K562 (cell line): ENCODE measurements around the gene TBC1D12. TPM values are rescaled to one million over a fixed set of nuclear protein-coding genes. Genes with fewer than 3 reads are reported as not detected.
"Not testable (repeated sequence)": the region's sequence is repeated elsewhere in the genome, so short reads cannot be mapped to it uniquely, and the experiment has no call there.

Experiments
- ATAC-seq: fragments of 200-7000 bp; cut with Tn5 transposase; 3 replicates; pipeline ENCODE4 v1.9.1; 2020; ENCODE audit warnings: moderate library complexity
- BruUV-seq: library from RNA; stranded (reverse); fragments of 400-500 nt; replicated peaks from 2 replicates; lab custom pipeline; 2021; lab: Mats Ljungman, UMichigan
- CTCF ChIA-PET: fragments of 300-600 bp; formaldehyde crosslinking; extraction: SDS; loops from one replicate; lab custom pipeline; 2021; ENCODE audit warnings: low intra/inter-chr PET ratio; lab: Yijun Ruan, JAX
- POLR2A ChIA-PET: fragments of 300-600, 350-650 bp; sonication (Branson Sonifier 250); formaldehyde crosslinking; extraction: SDS; loops from one replicate; lab custom pipeline; 2021; ENCODE audit warnings: antibody characterized with exemption, inconsistent platforms; lab: Yijun Ruan, JAX
- DNase-seq, 4 experiments: peaks; one replicate each; pipeline versions ENCODE4 v3.0.0 to v3.0.0-alpha.2; 2011 to 2018; ENCODE audit warnings: low spot score in 3 of 4, mixed read lengths in 3 of 4; ENCODE audit errors: extremely low read depth in 1 of 4
- FAIRE-seq: peaks from 2 replicates; lab custom pipeline; 2011; peaks lifted over from hg19 to GRCh38; lab: Jason Lieb, UNC
- H2AFZ ChIP-seq: 2 replicates; pipeline ENCODE4 v1.6.0; 2011; ENCODE audit warnings: low read depth, low read length, control low read depth, inconsistent platforms
- H3K27ac ChIP-seq: fragments of 200-600 bp; 3 replicates; pipeline ENCODE4 v1.8.0; 2011; ENCODE audit warnings: low read depth, mild to moderate bottlenecking, control low read depth, inconsistent platforms, low read length, moderate library complexity, mixed read lengths; ENCODE audit errors: extremely low read depth
- H3K27me3 ChIP-seq, 2 experiments: fragments of 300-600 bp in 1 of 2; 2 replicates in 1 of 2; 3 replicates in 1 of 2; pipeline versions ENCODE4 v1.6.0 to v1.8.0; 2011; ENCODE audit warnings: inconsistent platforms in 2 of 2, low read length in 2 of 2, mild to moderate bottlenecking in 1 of 2, mixed read lengths in 1 of 2, moderate library complexity in 1 of 2; ENCODE audit not compliant: control insufficient read depth in 2 of 2, insufficient read depth in 2 of 2
- H3K36me3 ChIP-seq: fragments of 300-600 bp; 3 replicates; pipeline ENCODE4 v1.8.0; 2011; ENCODE audit warnings: mild to moderate bottlenecking, low read length, inconsistent platforms; ENCODE audit not compliant: control insufficient read depth, insufficient read depth
- H3K4me1 ChIP-seq, 2 experiments: fragments of 200-600 bp in 1 of 2; replicated peaks in 1 of 2; 2 replicates in 1 of 2; 3 replicates in 1 of 2; pipeline versions ENCODE4 v1.5.1 to v1.8.0; 2011; ENCODE audit warnings: inconsistent platforms in 2 of 2, low read length in 2 of 2, mild to moderate bottlenecking in 1 of 2, mixed read lengths in 1 of 2, moderate library complexity in 1 of 2; ENCODE audit not compliant: control insufficient read depth in 2 of 2, insufficient read depth in 2 of 2
- H3K4me2 ChIP-seq: 2 replicates; pipeline ENCODE4 v1.6.1; 2011; ENCODE audit warnings: low read length, control low read depth, inconsistent platforms, mixed read lengths; ENCODE audit not compliant: insufficient read depth
- H3K4me3 ChIP-seq: fragments of 200-600 bp; sonication (generic), shearing (Covaris generic); 2 replicates; pipeline ENCODE4 v1.5.1; 2016; ENCODE audit warnings: control low read depth, inconsistent platforms
- H3K79me2 ChIP-seq: fragments of 200-600 bp; 3 replicates; pipeline ENCODE4 v1.8.0; 2011; ENCODE audit warnings: low read length, inconsistent platforms; ENCODE audit not compliant: control insufficient read depth, insufficient read depth
- H3K9ac ChIP-seq, 2 experiments: 2 replicates each; pipeline versions ENCODE4 v1.6.0 to v1.6.1; 2011; ENCODE audit warnings: low read depth in 2 of 2, low read length in 2 of 2, control low read depth in 1 of 2, inconsistent platforms in 1 of 2, mild to moderate bottlenecking in 1 of 2, mixed read lengths in 1 of 2; ENCODE audit not compliant: insufficient read depth in 1 of 2
- H3K9me1 ChIP-seq: one replicate; pipeline ENCODE4 v1.6.0; 2011; ENCODE audit warnings: inconsistent platforms, mild to moderate bottlenecking, low read length, moderate library complexity; ENCODE audit not compliant: control insufficient read depth, insufficient read depth
- H3K9me3 ChIP-seq: replicated peaks from 2 replicates; pipeline ENCODE4 v1.5.1; 2011; ENCODE audit warnings: low read depth, low read length, inconsistent platforms; ENCODE audit not compliant: control insufficient read depth, insufficient read depth
- H4K20me1 ChIP-seq: replicated peaks from 2 replicates; pipeline ENCODE4 v1.6.1; 2011; ENCODE audit warnings: low read length, inconsistent platforms, mixed read lengths; ENCODE audit not compliant: control insufficient read depth, insufficient read depth
- BHLHE40 ChIP-seq: IDR thresholded peaks from 2 replicates; pipeline ENCODE4 v1.6.1; 2011; ENCODE audit warnings: low read length, improper control_type of control experiment
- SRSF3 ChIP-seq: fragments of 200-400 bp; formaldehyde crosslinking; IDR thresholded peaks from 2 replicates; pipeline ENCODE4 v1.6.1; 2016; ENCODE audit warnings: mild to moderate bottlenecking, low read length, moderate library complexity; ENCODE audit not compliant: insufficient read depth
- STAT5A ChIP-seq: IDR thresholded peaks from 2 replicates; pipeline ENCODE4 v1.6.1; 2012; ENCODE audit warnings: low read length, inconsistent platforms, borderline replicate concordance
- WGBS: fragments of 100-300 bp; shearing (Covaris generic); methylation state at CpG from one replicate; pipeline ENCODE4 v1.1.6; 2016; ENCODE audit warnings: low coverage, mixed read lengths; ENCODE audit not compliant: insufficient coverage; ENCODE audit errors: missing lambda C conversion rate; 5-methylcytosine and 5-hydroxymethylcytosine counted together
- in situ Hi-C: fragments of 300-500 bp; cut with MboI; formaldehyde crosslinking; loops from 4 replicates; pipeline ENCODE4 v1.15.0; 2018; ENCODE audit warnings: inconsistent platforms, mixed read lengths
- intact Hi-C: fragments of 100-400 bp; cut with micrococcal nuclease; formaldehyde crosslinking; loops from 2 replicates; pipeline ENCODE4 v1.14.2; 2022
- polyA plus RNA-seq, 8 experiments: library from polyadenylated mRNA; depleted of rRNA in 4 of 8; stranded (reverse) in 5 of 8; unstranded in 3 of 8; fragments of >200 nt; fragmentation: Nextera tagmentation in 2 of 8; fragmentation: Illumina TruSeq in 1 of 8; extraction: Ambion mirVana in 2 of 8; extraction: Trizol in 1 of 8; gene quantifications; 2 replicates each; pipeline versions ENCODE4 v1.2.1 to v1.2.3, GENCODE V29; 2011 to 2014; ENCODE audit warnings: inconsistent platforms in 1 of 8, missing spikeins in 1 of 8
- total RNA-seq, 7 experiments: library from RNA; depleted of rRNA in 6 of 7; stranded (reverse); fragments of >200 nt in 6 of 7; fragmentation: Illumina TruSeq in 2 of 7; extraction: Trizol in 2 of 7; gene quantifications; 2 replicates each; pipeline versions ENCODE4 v1.2.1 to v1.2.3, GENCODE V29; 2011 to 2021; ENCODE audit warnings: low replicate concordance in 1 of 7

The TBC1D12 gene
- total and polyA plus RNA-seq, 9 of the 15 experiments (the other 6 are each of a cell fraction or from before 2014, with no cell fraction given) = 2.1 to 6.7 (median 3.9) TPM

DNA sequence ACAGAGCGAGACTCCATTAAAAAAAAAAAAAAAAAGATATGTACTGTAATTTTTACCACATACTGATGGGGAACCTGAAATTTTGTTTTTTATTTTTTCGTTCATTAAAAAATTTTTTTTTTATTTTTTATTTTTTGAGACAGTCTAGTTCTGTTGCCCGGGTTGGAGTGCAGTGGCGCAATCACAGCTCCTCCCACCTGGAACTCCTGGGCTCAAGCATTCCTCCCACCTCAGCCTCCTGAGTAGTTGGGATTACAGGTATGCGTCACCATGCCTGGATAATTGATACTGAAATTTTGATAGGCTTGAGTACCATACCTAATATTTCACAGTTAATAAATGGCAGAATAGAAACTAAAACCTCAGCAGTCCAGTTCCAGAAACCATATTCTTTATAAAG is 122.4 kb downstream of the TBC1D12 start:
- ChIA-PET POLR2A (no interaction called here), CTCF (no interaction called here)
- no TSS peak for BruUV-seq
- no peak for ATAC-seq
- Histone ChIP-seq H3K9ac (no peak overlapping the region), H3K79me2 (no peaks in the 10 kb centered on the region), H3K27me3 (no peaks in the 10 kb centered on the region), H3K4me2 (no peak overlapping the region), H3K27ac (no peak overlapping the region), H2AFZ (no peak overlapping the region), H3K4me3 (no peak overlapping the region), H3K36me3 (no peaks in the 10 kb centered on the region), H3K9me3 (no peaks in the 10 kb centered on the region), H3K4me1 (peaks cover 0 to 7% of the 10 kb centered on the region in 2 experiments; a peak in 2 of 5 replicates), H3K9me1 (no peaks in the 10 kb centered on the region), H4K20me1 (no peaks in the 10 kb centered on the region)
- FAIRE-seq = no peak
- WGBS = 92% methylated on average over 5 of the region's 5 CpGs
- DNase-seq = no peak
- intact Hi-C loops (no loop called here), in situ Hi-C loops (no loop called here)
- no peak for TF ChIP-seq STAT5A
- no peak for TF ChIP-seq SRSF3
- no peak for TF ChIP-seq BHLHE40
- TF ChIP-seq, all 486 proteins: peak for 0

- H3K9me3 ChIP-seq, FAIRE-seq, H2AFZ ChIP-seq, DNase-seq, H3K27ac ChIP-seq, intact Hi-C loops, H3K36me3 ChIP-seq, in situ Hi-C loops, H3K79me2 ChIP-seq, H3K9me1 ChIP-seq, CTCF ChIA-PET, H3K9ac ChIP-seq, H3K27me3 ChIP-seq, H3K4me1 ChIP-seq, H3K4me3 ChIP-seq, BruUV-seq, POLR2A ChIA-PET, ATAC-seq, H4K20me1 ChIP-seq, H3K4me2 ChIP-seq: not testable (repeated sequence)
Observed at GRCh38 chr10:94531550-94531949, 129.2 kb downstream of the TBC1D12 start.
